Liver (tissue), 3 donors: ENCODE measurements around the gene UBR2.
"Not testable (repeated sequence)": the region's sequence is repeated elsewhere in the genome, so short reads cannot be mapped to it uniquely, and the experiment has no call there.

Experiments used
- EGR1 ChIP-seq, 2 donors: IDR thresholded peaks; 2 replicates each; pipeline ENCODE4 v1.6.1; 2016 to 2018; ENCODE audit warnings: antibody characterized with exemption in 2 of 2, low read depth in 2 of 2
- FOXA1 ChIP-seq: IDR thresholded peaks from 2 replicates; pipeline ENCODE4 v1.6.1; 2016; ENCODE audit warnings: antibody characterized with exemption
- HNF4G ChIP-seq: IDR thresholded peaks from 2 replicates; pipeline ENCODE4 v1.6.1; 2016; ENCODE audit warnings: antibody characterized with exemption
- RAD21 ChIP-seq, 2 donors: IDR thresholded peaks; 2 replicates each; pipeline ENCODE4 v1.6.1; 2016; ENCODE audit warnings: antibody characterized with exemption in 2 of 2, mild to moderate bottlenecking in 2 of 2
- SP1 ChIP-seq: IDR thresholded peaks from 2 replicates; pipeline ENCODE4 v1.6.1; 2018; ENCODE audit warnings: antibody characterized with exemption, mild to moderate bottlenecking
- TAF1 ChIP-seq: conservative IDR thresholded peaks from 2 replicates; pipeline ENCODE4 v1.6.1; 2016; ENCODE audit warnings: antibody characterized with exemption, mild to moderate bottlenecking
- YY1 ChIP-seq: IDR thresholded peaks from 2 replicates; pipeline ENCODE4 v1.6.1; 2016; ENCODE audit warnings: antibody characterized with exemption, mild to moderate bottlenecking
- TF ChIP-seq, protein P1 (sequence below): fragments of 150-350 bp; IDR thresholded peaks from 2 replicates; pipeline ENCODE4 v1.5.1; 2017; ENCODE audit warnings: improper control_type of control experiment, low read depth, low read length; ENCODE audit not compliant: missing input control
- TF ChIP-seq, protein P2 (sequence below): IDR thresholded peaks from 2 replicates; pipeline ENCODE4 v1.6.1; 2016; ENCODE audit warnings: antibody characterized with exemption
- TF ChIP-seq, protein P3 (sequence below): IDR thresholded peaks from 2 replicates; pipeline ENCODE4 v1.6.1; 2016; ENCODE audit warnings: antibody characterized with exemption, mild to moderate bottlenecking
- TF ChIP-seq, protein P4 (sequence below): IDR thresholded peaks from 2 replicates; pipeline ENCODE4 v1.6.1; 2016; ENCODE audit warnings: antibody characterized with exemption
- donor health status: healthy.
- donor health status: healthy.

DNA sequence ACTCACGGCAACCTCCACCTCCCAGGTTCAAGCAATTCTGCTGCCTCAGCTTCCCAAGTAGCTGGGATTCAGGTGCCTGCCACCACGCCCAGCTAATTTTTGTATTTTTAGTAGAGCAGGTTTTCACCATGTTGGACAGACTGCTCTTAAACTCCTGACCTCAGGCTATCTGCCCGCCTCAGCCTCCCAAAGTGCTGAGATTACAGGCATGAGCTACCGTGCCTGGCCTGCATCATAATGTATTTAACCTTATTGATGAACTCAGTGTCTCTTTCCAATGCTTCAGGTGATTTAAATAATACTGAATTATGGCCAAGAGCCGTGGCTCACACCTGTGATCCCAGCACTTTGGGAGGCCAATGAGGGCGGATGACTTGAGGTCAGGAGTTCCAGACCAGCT, 4.6 kb upstream of the UBR2 start:
- TF ChIP-seq, protein P1, sequence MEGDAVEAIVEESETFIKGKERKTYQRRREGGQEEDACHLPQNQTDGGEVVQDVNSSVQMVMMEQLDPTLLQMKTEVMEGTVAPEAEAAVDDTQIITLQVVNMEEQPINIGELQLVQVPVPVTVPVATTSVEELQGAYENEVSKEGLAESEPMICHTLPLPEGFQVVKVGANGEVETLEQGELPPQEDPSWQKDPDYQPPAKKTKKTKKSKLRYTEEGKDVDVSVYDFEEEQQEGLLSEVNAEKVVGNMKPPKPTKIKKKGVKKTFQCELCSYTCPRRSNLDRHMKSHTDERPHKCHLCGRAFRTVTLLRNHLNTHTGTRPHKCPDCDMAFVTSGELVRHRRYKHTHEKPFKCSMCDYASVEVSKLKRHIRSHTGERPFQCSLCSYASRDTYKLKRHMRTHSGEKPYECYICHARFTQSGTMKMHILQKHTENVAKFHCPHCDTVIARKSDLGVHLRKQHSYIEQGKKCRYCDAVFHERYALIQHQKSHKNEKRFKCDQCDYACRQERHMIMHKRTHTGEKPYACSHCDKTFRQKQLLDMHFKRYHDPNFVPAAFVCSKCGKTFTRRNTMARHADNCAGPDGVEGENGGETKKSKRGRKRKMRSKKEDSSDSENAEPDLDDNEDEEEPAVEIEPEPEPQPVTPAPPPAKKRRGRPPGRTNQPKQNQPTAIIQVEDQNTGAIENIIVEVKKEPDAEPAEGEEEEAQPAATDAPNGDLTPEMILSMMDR: not testable (repeated sequence)
- TF ChIP-seq SP1; YY1; TAF1; EGR1 (IDR thresholded peaks at IDR 0.05; ENCODE audit: low read depth in 2 of 2); HNF4G; FOXA1; RAD21 (IDR thresholded peaks at IDR 0.05): not testable (repeated sequence)
- TF ChIP-seq, protein P2, sequence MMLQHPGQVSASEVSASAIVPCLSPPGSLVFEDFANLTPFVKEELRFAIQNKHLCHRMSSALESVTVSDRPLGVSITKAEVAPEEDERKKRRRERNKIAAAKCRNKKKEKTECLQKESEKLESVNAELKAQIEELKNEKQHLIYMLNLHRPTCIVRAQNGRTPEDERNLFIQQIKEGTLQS: not testable (repeated sequence)
- TF ChIP-seq, protein P3, sequence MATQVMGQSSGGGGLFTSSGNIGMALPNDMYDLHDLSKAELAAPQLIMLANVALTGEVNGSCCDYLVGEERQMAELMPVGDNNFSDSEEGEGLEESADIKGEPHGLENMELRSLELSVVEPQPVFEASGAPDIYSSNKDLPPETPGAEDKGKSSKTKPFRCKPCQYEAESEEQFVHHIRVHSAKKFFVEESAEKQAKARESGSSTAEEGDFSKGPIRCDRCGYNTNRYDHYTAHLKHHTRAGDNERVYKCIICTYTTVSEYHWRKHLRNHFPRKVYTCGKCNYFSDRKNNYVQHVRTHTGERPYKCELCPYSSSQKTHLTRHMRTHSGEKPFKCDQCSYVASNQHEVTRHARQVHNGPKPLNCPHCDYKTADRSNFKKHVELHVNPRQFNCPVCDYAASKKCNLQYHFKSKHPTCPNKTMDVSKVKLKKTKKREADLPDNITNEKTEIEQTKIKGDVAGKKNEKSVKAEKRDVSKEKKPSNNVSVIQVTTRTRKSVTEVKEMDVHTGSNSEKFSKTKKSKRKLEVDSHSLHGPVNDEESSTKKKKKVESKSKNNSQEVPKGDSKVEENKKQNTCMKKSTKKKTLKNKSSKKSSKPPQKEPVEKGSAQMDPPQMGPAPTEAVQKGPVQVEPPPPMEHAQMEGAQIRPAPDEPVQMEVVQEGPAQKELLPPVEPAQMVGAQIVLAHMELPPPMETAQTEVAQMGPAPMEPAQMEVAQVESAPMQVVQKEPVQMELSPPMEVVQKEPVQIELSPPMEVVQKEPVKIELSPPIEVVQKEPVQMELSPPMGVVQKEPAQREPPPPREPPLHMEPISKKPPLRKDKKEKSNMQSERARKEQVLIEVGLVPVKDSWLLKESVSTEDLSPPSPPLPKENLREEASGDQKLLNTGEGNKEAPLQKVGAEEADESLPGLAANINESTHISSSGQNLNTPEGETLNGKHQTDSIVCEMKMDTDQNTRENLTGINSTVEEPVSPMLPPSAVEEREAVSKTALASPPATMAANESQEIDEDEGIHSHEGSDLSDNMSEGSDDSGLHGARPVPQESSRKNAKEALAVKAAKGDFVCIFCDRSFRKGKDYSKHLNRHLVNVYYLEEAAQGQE: not testable (repeated sequence)
- TF ChIP-seq, protein P4, sequence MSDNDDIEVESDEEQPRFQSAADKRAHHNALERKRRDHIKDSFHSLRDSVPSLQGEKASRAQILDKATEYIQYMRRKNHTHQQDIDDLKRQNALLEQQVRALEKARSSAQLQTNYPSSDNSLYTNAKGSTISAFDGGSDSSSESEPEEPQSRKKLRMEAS: not testable (repeated sequence)
